GM21515 (cell line): ENCODE measurements around the gene CAB39.
A peak's percentile ranks its signal among the peaks of the same experiment; 100 is the strongest.

Experiments used
- ATAC-seq: cut with Tn5 transposase; IDR thresholded peaks from one replicate; pipeline ENCODE4 v1.9.1; 2021; ENCODE audit not compliant: unreplicated experiment

Gene CAB39

GRCh38 chr2:230712443-230713330 is at the start of gene CAB39:
CAB39 (plus strand) TSS chr2:230712842; CDS start chr2:230760002, 47,160 bp downstream.
- peak; percentile 80 for ATAC-seq

GRCh38 chr2:230664128-230664527 is 48.5 kb upstream of the CAB39 start:
- ATAC-seq, result no peak

GRCh38 chr2:230664844-230665243 is 47.8 kb upstream of the CAB39 start:
- no peak for ATAC-seq

- ATAC-seq, result no peak
Measured at GRCh38 chr2:230665263-230665691, 47.4 kb upstream of the CAB39 start.

- ATAC-seq, result no peak
Measured at GRCh38 chr2:230666446-230666845, 46.2 kb upstream of the CAB39 start.

GRCh38 chr2:230666885-230667712 is 45.5 kb upstream of the CAB39 start:
- no peak for ATAC-seq

GRCh38 chr2:230668184-230668938 is 44.3 kb upstream of the CAB39 start:
- peak; percentile 49 for ATAC-seq

GRCh38 chr2:230668939-230669303 is 43.7 kb upstream of the CAB39 start:
- ATAC-seq, result peak; percentile 30

- no peak for ATAC-seq
Measured at GRCh38 chr2:230669386-230669950, 43.2 kb upstream of the CAB39 start.

- ATAC-seq, result no peak
Measured at GRCh38 chr2:230671117-230671516, 41.5 kb upstream of the CAB39 start.

GRCh38 chr2:230672836-230673235 is 39.8 kb upstream of the CAB39 start:
- no peak for ATAC-seq

GRCh38 chr2:230674401-230674800 is 38.2 kb upstream of the CAB39 start:
- no peak for ATAC-seq

GRCh38 chr2:230674966-230675672 is 37.5 kb upstream of the CAB39 start:
- no peak for ATAC-seq

GRCh38 chr2:230676546-230676945 is 36.1 kb upstream of the CAB39 start:
- ATAC-seq, result no peak

- ATAC-seq, result no peak
Measured at GRCh38 chr2:230677201-230677946, 35.3 kb upstream of the CAB39 start.

- ATAC-seq, result no peak
Measured at GRCh38 chr2:230678018-230678417, 34.6 kb upstream of the CAB39 start.

- ATAC-seq, result no peak
Measured at GRCh38 chr2:230678451-230678850, 34.2 kb upstream of the CAB39 start.

- no peak for ATAC-seq
Measured at GRCh38 chr2:230680463-230681170, 32.0 kb upstream of the CAB39 start.

GRCh38 chr2:230681171-230681545 is 31.5 kb upstream of the CAB39 start:
- ATAC-seq, result no peak
